ENCODE data around the gene PPP1R7. TPM values are rescaled to one million over a fixed set of nuclear protein-coding genes. Genes with fewer than 3 reads are reported as not detected.

Gene PPP1R7
- total and polyA plus RNA-seq, 8 donors: 22.8 to 126 (median 54.6) TPM

- Histone ChIP-seq H3K4me1 (no peaks in the 10 kb centered on the region), H3K27ac (no peak overlapping the region), H3K27me3 (no peaks in the 10 kb centered on the region), H3K4me3 (no peak overlapping the region), H3K9me3 (peaks cover 0 to 12% (median 7%) of the 10 kb centered on the region in 4 donors), H3K36me3 (peaks cover 23 to 97% (median 89%) of the 10 kb centered on the region in 4 donors)
- no peak for DNase-seq
- TF ChIP-seq EP300 (IDR thresholded peaks at IDR 0.05) (no peak), POLR2AphosphoS5 (IDR thresholded peaks at IDR 0.05) (no peak), POLR2A (IDR thresholded peaks at IDR 0.05) (no peak), CTCF (IDR thresholded peaks at IDR 0.05) (no peak)
- intact Hi-C loops (cut with DNase I; ENCODE audit: low total_unique reads): no loop called here
- 88 to 93% (median 91%) methylated on average over 2 of the region's 2 CpGs for WGBS, 5 donors
These were observed 23.3 kb downstream of the PPP1R7 start for GRCh38 chr2:241173557-241173956.

- Histone ChIP-seq H3K27ac (no peak overlapping the region), H3K27me3 (no peaks in the 10 kb centered on the region), H3K36me3 (peaks cover 4 to 95% (median 86%) of the 10 kb centered on the region in 4 donors), H3K4me3 (no peak overlapping the region), H3K9me3 (no peaks in the 10 kb centered on the region), H3K4me1 (no peaks in the 10 kb centered on the region)
- intact Hi-C loops (cut with DNase I; ENCODE audit: low total_unique reads): no loop called here
- no peak for TF ChIP-seq POLR2A (IDR thresholded peaks at IDR 0.05)
- TF ChIP-seq EP300 (IDR thresholded peaks at IDR 0.05): no peak
- no peak for TF ChIP-seq CTCF (IDR thresholded peaks at IDR 0.05)
- no peak for TF ChIP-seq POLR2AphosphoS5 (IDR thresholded peaks at IDR 0.05)
- DNase-seq: no peak
- WGBS, 5 donors: 95 to 98% (median 96%) methylated on average over 8 to 12 of the region's 12 CpGs
These were observed 27.5 kb downstream of the PPP1R7 start for GRCh38 chr2:241177526-241178334.

- intact Hi-C loops (cut with DNase I; ENCODE audit: low total_unique reads): no loop called here
- Histone ChIP-seq H3K27ac (no peak overlapping the region), H3K36me3 (peaks cover 10 to 97% (median 92%) of the 10 kb centered on the region in 4 donors), H3K9me3 (no peaks in the 10 kb centered on the region), H3K4me3 (no peak overlapping the region), H3K4me1 (no peaks in the 10 kb centered on the region), H3K27me3 (no peaks in the 10 kb centered on the region)
- 62 to 82% (median 76%) methylated on average over 4 of the region's 4 CpGs for WGBS, 5 donors
- TF ChIP-seq POLR2A (IDR thresholded peaks at IDR 0.05) (no peak), EP300 (IDR thresholded peaks at IDR 0.05) (no peak), CTCF (IDR thresholded peaks at IDR 0.05) (no peak), POLR2AphosphoS5 (IDR thresholded peaks at IDR 0.05) (no peak)
- peak in 1 of 2 donors; percentile 35 for DNase-seq
These were observed 28.7 kb downstream of the PPP1R7 start for GRCh38 chr2:241178961-241179360.

GRCh38 chr2:241179899-241180298 lies 29.6 kb downstream of the PPP1R7 start:
- WGBS, 5 donors: 71 to 86% (median 79%) methylated on average over 4 of the region's 4 CpGs
- no peaks in the 10 kb centered on the region for H3K9me3 ChIP-seq
- no peak for DNase-seq
- intact Hi-C loops (cut with DNase I; ENCODE audit: low total_unique reads): no loop called here
- H3K27me3 ChIP-seq: no peaks in the 10 kb centered on the region
- no peaks in the 10 kb centered on the region for H3K4me1 ChIP-seq
- no peak overlapping the region for H3K27ac ChIP-seq
- no peak overlapping the region for H3K4me3 ChIP-seq
- no peak for TF ChIP-seq POLR2AphosphoS5 (IDR thresholded peaks at IDR 0.05)
- TF ChIP-seq CTCF (IDR thresholded peaks at IDR 0.05): no peak
- TF ChIP-seq POLR2A (IDR thresholded peaks at IDR 0.05): no peak
- no peak for TF ChIP-seq EP300 (IDR thresholded peaks at IDR 0.05)
- H3K36me3 ChIP-seq: peaks cover 10 to 94% (median 83%) of the 10 kb centered on the region in 4 donors
